ENCODE results near the gene KBTBD7. TPM values are rescaled to one million over a fixed set of nuclear protein-coding genes. Genes with fewer than 3 reads are reported as not detected.

Gene KBTBD7
- total and polyA plus RNA-seq, 2 donors from 2014 or later: 4.3 to 8.4 TPM

DNA sequence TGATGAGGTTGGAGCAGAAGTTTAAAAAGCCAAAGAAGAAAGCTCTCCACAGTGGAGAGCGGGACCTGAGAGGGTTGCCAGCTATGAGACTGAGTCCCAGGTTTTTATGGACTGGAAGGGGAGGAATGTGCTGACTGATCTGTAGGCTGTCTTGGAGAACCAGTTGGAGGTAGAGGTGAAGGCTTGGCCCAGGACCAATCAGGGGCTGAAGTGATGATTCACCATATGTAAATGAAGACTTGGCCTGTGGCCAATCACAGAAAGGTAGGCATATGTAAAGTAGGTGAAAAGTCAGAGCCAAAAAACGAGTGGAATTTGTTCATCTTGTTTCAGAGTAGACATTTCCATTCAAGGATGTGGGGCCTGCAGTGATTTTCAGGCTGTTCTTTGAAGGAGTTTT lies 44.3 kb downstream of the KBTBD7 start:
- H3K4me1 ChIP-seq (ENCODE audit: control insufficient read depth in 2 of 3, insufficient read depth in 2 of 3, low read depth in 1 of 3, low read length in 3 of 3): no peaks in the 10 kb centered on the region
- intact Hi-C loops (cut with DNase I): no loop called here
- no peaks in the 10 kb centered on the region for H3K27me3 ChIP-seq (ENCODE audit: control insufficient read depth, insufficient read depth, low read length)
- no peak overlapping the region for H3K27ac ChIP-seq (ENCODE audit: low read depth in 2 of 2, low read length in 2 of 2)
- no peak overlapping the region for H3K9ac ChIP-seq (ENCODE audit: low read length in 3 of 3)
- DNase-seq (no peak), FAIRE-seq (no peak)
- H3K36me3 ChIP-seq (ENCODE audit: control insufficient read depth in 2 of 3, insufficient read depth in 3 of 3, low read length in 3 of 3): no peaks in the 10 kb centered on the region
- TF ChIP-seq, protein P1, sequence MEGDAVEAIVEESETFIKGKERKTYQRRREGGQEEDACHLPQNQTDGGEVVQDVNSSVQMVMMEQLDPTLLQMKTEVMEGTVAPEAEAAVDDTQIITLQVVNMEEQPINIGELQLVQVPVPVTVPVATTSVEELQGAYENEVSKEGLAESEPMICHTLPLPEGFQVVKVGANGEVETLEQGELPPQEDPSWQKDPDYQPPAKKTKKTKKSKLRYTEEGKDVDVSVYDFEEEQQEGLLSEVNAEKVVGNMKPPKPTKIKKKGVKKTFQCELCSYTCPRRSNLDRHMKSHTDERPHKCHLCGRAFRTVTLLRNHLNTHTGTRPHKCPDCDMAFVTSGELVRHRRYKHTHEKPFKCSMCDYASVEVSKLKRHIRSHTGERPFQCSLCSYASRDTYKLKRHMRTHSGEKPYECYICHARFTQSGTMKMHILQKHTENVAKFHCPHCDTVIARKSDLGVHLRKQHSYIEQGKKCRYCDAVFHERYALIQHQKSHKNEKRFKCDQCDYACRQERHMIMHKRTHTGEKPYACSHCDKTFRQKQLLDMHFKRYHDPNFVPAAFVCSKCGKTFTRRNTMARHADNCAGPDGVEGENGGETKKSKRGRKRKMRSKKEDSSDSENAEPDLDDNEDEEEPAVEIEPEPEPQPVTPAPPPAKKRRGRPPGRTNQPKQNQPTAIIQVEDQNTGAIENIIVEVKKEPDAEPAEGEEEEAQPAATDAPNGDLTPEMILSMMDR (IDR thresholded peaks at IDR 0.05; ENCODE audit: borderline replicate concordance, extremely low read depth, insufficient read depth): no peak
- peaks cover 0 to 30% (median 8%) of the 10 kb centered on the region in 3 donors for H3K9me3 ChIP-seq (ENCODE audit: control insufficient read depth in 2 of 3, insufficient read depth in 1 of 3, low read length in 3 of 3)
- no peak overlapping the region for H3K4me3 ChIP-seq (ENCODE audit: low read length in 3 of 3)

DNA sequence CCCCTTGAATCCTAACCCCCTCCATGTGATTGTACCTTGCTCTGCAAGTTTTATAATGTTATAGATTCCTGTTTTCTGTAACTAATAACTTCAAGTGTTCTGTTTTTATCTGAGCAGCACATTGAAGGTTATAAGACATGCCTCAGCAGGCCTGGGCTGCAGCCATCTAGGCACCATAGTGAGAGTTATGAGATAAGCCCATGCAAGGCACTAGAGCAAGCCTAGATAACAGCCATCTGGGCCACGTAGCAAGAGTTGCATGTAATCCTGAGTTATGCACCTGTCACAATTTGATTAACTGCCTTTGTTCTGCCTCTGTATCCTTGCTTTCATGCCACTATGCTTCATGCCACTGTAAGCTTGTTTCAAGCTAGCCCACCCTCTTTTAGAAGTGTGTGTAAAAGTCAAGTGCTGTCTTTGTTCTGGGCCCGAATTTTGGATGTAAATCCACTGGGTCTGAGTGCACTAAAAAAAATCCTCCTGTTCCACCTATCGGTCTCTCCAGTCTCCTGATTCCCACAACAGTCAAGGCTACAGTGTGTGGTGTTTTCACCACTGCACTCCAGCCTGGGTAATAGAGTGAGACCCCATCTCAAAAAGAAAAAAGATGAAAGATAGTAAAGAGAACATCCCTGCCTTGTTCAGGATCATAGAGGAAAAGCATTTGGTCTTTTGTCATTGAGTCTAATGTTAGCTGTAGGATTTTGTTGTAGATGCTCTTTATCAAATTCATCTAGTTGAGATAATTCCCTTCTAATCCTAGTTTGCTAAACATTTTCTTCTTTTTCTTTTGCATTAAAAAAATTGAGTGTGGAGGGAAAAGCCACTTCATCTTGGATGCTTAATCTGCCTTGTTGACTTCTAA lies 45.7 kb downstream of the KBTBD7 start:
- no peak overlapping the region for H3K9ac ChIP-seq (ENCODE audit: low read length in 3 of 3)
- H3K36me3 ChIP-seq (ENCODE audit: control insufficient read depth in 2 of 3, insufficient read depth in 3 of 3, low read length in 3 of 3): no peaks in the 10 kb centered on the region
- peaks cover 0 to 30% (median 8%) of the 10 kb centered on the region in 3 donors for H3K9me3 ChIP-seq (ENCODE audit: control insufficient read depth in 2 of 3, insufficient read depth in 1 of 3, low read length in 3 of 3)
- intact Hi-C loops (cut with DNase I): no loop called here
- DNase-seq (no peak), FAIRE-seq (no peak)
- no peak overlapping the region for H3K27ac ChIP-seq (ENCODE audit: low read depth in 2 of 2, low read length in 2 of 2)
- no peaks in the 10 kb centered on the region for H3K4me1 ChIP-seq (ENCODE audit: control insufficient read depth in 2 of 3, insufficient read depth in 2 of 3, low read depth in 1 of 3, low read length in 3 of 3)
- no peak overlapping the region for H3K4me3 ChIP-seq (ENCODE audit: low read length in 3 of 3)
- TF ChIP-seq, protein P1 (IDR thresholded peaks at IDR 0.05; ENCODE audit: borderline replicate concordance, extremely low read depth, insufficient read depth): no peak
- H3K27me3 ChIP-seq (ENCODE audit: control insufficient read depth, insufficient read depth, low read length): no peaks in the 10 kb centered on the region

DNA sequence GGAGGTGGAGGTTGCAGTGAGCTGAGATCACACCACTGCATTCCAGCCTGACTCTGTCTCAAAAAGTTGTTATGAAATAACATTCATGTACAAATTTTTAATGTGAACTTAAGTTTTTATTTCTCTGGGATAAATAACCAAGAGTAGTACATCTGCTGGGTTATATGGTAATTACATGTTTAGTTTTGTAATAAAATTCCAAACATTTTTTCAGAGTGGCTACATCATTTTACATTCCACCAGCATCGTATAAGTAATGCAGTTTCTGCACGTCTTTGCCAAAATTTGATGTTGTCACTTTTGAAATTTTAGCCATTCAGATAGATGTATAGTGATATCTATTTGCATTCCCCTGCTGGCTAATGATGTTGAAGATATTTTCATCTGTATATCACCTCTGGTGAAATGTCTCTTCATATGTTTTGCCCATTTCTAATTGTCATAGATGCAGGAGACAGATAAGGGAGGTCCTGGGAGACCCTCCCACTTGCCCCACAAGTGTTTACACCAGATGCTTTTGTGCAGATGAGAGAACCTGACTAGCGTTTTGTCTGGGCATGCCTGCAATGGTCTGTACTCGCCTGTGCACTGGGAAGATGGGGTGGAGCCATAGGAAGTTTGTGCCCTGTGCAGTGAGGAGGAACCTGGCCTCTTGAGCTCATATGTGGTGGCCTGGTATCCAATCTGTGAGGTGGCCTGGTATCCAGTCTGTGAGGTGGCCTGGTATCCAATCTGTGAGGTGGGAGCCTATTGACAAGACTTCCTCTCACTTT lies 49.0 kb downstream of the KBTBD7 start:
- no peak for DNase-seq
- TF ChIP-seq, protein P1 (IDR thresholded peaks at IDR 0.05; ENCODE audit: borderline replicate concordance, extremely low read depth, insufficient read depth): no peak

More for the DNA sequence above, 49.0 kb downstream of the KBTBD7 start:
- no peaks in the 10 kb centered on the region for H3K4me1 ChIP-seq (ENCODE audit: control insufficient read depth in 2 of 3, insufficient read depth in 2 of 3, low read depth in 1 of 3, low read length in 3 of 3)
- no peak for FAIRE-seq
- no peak overlapping the region for H3K27ac ChIP-seq (ENCODE audit: low read depth in 2 of 2, low read length in 2 of 2)
- H3K27me3 ChIP-seq (ENCODE audit: control insufficient read depth, insufficient read depth, low read length): no peaks in the 10 kb centered on the region
- peaks cover 0 to 19% (median 5%) of the 10 kb centered on the region in 3 donors for H3K9me3 ChIP-seq (ENCODE audit: control insufficient read depth in 2 of 3, insufficient read depth in 1 of 3, low read length in 3 of 3)
- no peak overlapping the region for H3K9ac ChIP-seq (ENCODE audit: low read length in 3 of 3)
- H3K4me3 ChIP-seq (ENCODE audit: low read length in 3 of 3): no peak overlapping the region
- no peaks in the 10 kb centered on the region for H3K36me3 ChIP-seq (ENCODE audit: control insufficient read depth in 2 of 3, insufficient read depth in 3 of 3, low read length in 3 of 3)
- intact Hi-C loops (cut with DNase I): no loop called here

All from kidney (tissue), 14 donors.